Mucosa of descending colon (tissue), 3 donors: ENCODE measurements around the gene PROSER3. TPM values are rescaled to one million over a fixed set of nuclear protein-coding genes. Genes with fewer than 3 reads are reported as not detected.

Experiments
- ATAC-seq: fragments of 200-7000 bp; cut with Tn5 transposase; one replicate; pipeline ENCODE4 v1.9.1; 2020; ENCODE audit warnings: mild to moderate bottlenecking, moderate library complexity
- DNase-seq, 3 donors: peaks; one replicate each; pipeline ENCODE4 v3.0.0-alpha.2; 2020
- H3K36me3 ChIP-seq: fragments of 200-600 bp; one replicate; pipeline ENCODE4 v1.8.0; 2021; ENCODE audit warnings: low read depth, mild to moderate bottlenecking
- H3K4me1 ChIP-seq: fragments of 200-600 bp; one replicate; pipeline ENCODE4 v1.8.0; 2021; ENCODE audit warnings: low read depth, mild to moderate bottlenecking
- H3K4me3 ChIP-seq: fragments of 200-600 bp; one replicate; pipeline ENCODE4 v1.8.0; 2021; ENCODE audit warnings: mild to moderate bottlenecking
- H3K9me3 ChIP-seq: fragments of 200-600 bp; one replicate; pipeline ENCODE4 v1.8.0; 2021; ENCODE audit warnings: mild to moderate bottlenecking
- CTCF ChIP-seq: fragments of 200-600 bp; IDR thresholded peaks from one replicate; pipeline ENCODE4 v1.8.0; 2022; ENCODE audit warnings: antibody characterized with exemption, mild to moderate bottlenecking
- intact Hi-C, 2 donors: fragments of 100-400 bp; cut with DNase I in 1 of 2; cut with micrococcal nuclease in 1 of 2; formaldehyde crosslinking; loops; one replicate each; pipeline versions ENCODE4 v1.11.0 to v1.11.1; 2022; cut with DNase I, micrococcal nuclease
- total RNA-seq, 3 donors: library from RNA; stranded (reverse); fragmentation: NEBNext Ultra II Directional in 2 of 3; extraction: Animal tissue kit (Norgen Biotek cat#: 25700) in 2 of 3; gene quantifications; one replicate each; pipeline versions ENCODE4 v1.2.1 to v1.2.4, GENCODE V29; 2021 to 2023
- donor health status: DM: no; HTN: no; CAD: no; lungs with moderate emphysema.
- donor health status: DM: no; HTN: no; CAD: no.
- donor health status: DM: no; HTN: yes; CAD: no.

PROSER3 gene
- total RNA-seq, 3 donors from 2014 or later = 21.7 to 26.5 (median 26.0) TPM

GRCh38 chr19:35788205-35788960, 30.4 kb downstream of the PROSER3 start:
- H3K4me3 ChIP-seq = no peak overlapping the region
- TF ChIP-seq CTCF = no peak
- no peaks in the 10 kb centered on the region for H3K9me3 ChIP-seq
- no peak for DNase-seq
- no peaks in the 10 kb centered on the region for H3K36me3 ChIP-seq
- no peak for ATAC-seq
- intact Hi-C loops = no loop called here
- H3K4me1 ChIP-seq = no peaks in the 10 kb centered on the region

- H3K4me3 ChIP-seq = no peak overlapping the region
- no peak for TF ChIP-seq CTCF
- intact Hi-C loops = no loop called here
- no peaks in the 10 kb centered on the region for H3K9me3 ChIP-seq
- H3K4me1 ChIP-seq = no peaks in the 10 kb centered on the region
- no peak for ATAC-seq
- no peaks in the 10 kb centered on the region for H3K36me3 ChIP-seq
- no peak for DNase-seq
Observed at GRCh38 chr19:35789195-35789977, 31.4 kb downstream of the PROSER3 start.

GRCh38 chr19:35789978-35790944, 32.3 kb downstream of the PROSER3 start:
- no peak for DNase-seq
- ATAC-seq = no peak
- TF ChIP-seq CTCF = no peak

GRCh38 chr19:35790981-35791813, 33.2 kb downstream of the PROSER3 start:
- H3K4me3 ChIP-seq = no peak overlapping the region
- no peaks in the 10 kb centered on the region for H3K9me3 ChIP-seq
- no peaks in the 10 kb centered on the region for H3K4me1 ChIP-seq
- no peak for TF ChIP-seq CTCF
- no peaks in the 10 kb centered on the region for H3K36me3 ChIP-seq
- intact Hi-C loops = no loop called here
- DNase-seq (no peak), ATAC-seq (no peak)

More at GRCh38 chr19:35789978-35790944, 32.3 kb downstream of the PROSER3 start:
- H3K9me3 ChIP-seq = no peaks in the 10 kb centered on the region
- H3K4me1 ChIP-seq = no peaks in the 10 kb centered on the region
- no peak overlapping the region for H3K4me3 ChIP-seq
- intact Hi-C loops = no loop called here
- no peaks in the 10 kb centered on the region for H3K36me3 ChIP-seq
